H1 (cell line): ENCODE measurements around the gene CCNL2. TPM values are rescaled to one million over a fixed set of nuclear protein-coding genes. Genes with fewer than 3 reads are reported as not detected.

Experiments used
- ATF3 ChIP-seq: IDR thresholded peaks from 2 replicates; pipeline ENCODE4 v1.6.1; 2011; ENCODE audit warnings: low read depth, mild to moderate bottlenecking, low read length; ENCODE audit not compliant: insufficient read depth
- BCL11A ChIP-seq, 2 experiments: IDR thresholded peaks; one replicate each; pipeline ENCODE4 v1.6.1; 2011; ENCODE audit warnings: low read depth in 2 of 2, low read length in 2 of 2, mild to moderate bottlenecking in 2 of 2
- CBX5 ChIP-seq: fragments of 300-800, 300-1000 bp; sonication (generic); IDR thresholded peaks from 2 replicates; pipeline ENCODE4 v1.7.1; 2016; ENCODE audit warnings: antibody characterized with exemption, low read length, low read depth
- CEBPB ChIP-seq: IDR thresholded peaks from 2 replicates; pipeline ENCODE4 v1.6.1; 2012; ENCODE audit warnings: low read depth, low read length
- EGR1 ChIP-seq: IDR thresholded peaks from 2 replicates; pipeline ENCODE4 v1.6.1; 2011; ENCODE audit warnings: low read depth, low read length, borderline replicate concordance
- EP300 ChIP-seq, 2 experiments: IDR thresholded peaks; 1 replicate in 1 of 2; 2 replicates in 1 of 2; pipeline ENCODE4 v1.6.1; 2011 to 2012; ENCODE audit warnings: low read depth in 2 of 2, low read length in 2 of 2, mild to moderate bottlenecking in 2 of 2, borderline replicate concordance in 1 of 2, inconsistent platforms in 1 of 2, moderate library complexity in 1 of 2
- EZH2 ChIP-seq: fragments of 200-600 bp; sonication (generic); IDR thresholded peaks from 2 replicates; pipeline ENCODE4 v1.7.1; 2012; ENCODE audit warnings: low read depth, mild to moderate bottlenecking, moderate library complexity, low read length, inconsistent platforms; ENCODE audit not compliant: severe bottlenecking
- FOSL1 ChIP-seq: IDR thresholded peaks from 2 replicates; pipeline ENCODE4 v1.6.1; 2011; ENCODE audit warnings: mild to moderate bottlenecking, low read depth, low read length, moderate library complexity; ENCODE audit not compliant: insufficient read depth
- JUN ChIP-seq: IDR thresholded peaks from 2 replicates; pipeline ENCODE4 v1.6.1; 2011; ENCODE audit warnings: low read depth, mild to moderate bottlenecking, improper control_type of control experiment, low read length
- JUND ChIP-seq: IDR thresholded peaks from 2 replicates; pipeline ENCODE4 v1.6.1; 2011; ENCODE audit warnings: mild to moderate bottlenecking, improper control_type of control experiment, low read length
- MAX ChIP-seq: IDR thresholded peaks from 2 replicates; pipeline ENCODE4 v1.6.1; 2012; ENCODE audit warnings: inconsistent platforms
- POLR2A ChIP-seq, 2 experiments: IDR thresholded peaks; 1 replicate in 1 of 2; 2 replicates in 1 of 2; pipeline ENCODE4 v1.6.1; 2011; ENCODE audit warnings: low read depth in 2 of 2, low read length in 2 of 2, mild to moderate bottlenecking in 2 of 2; ENCODE audit errors: control extremely low read depth in 1 of 2
- RAD21 ChIP-seq, 2 experiments: IDR thresholded peaks in 1 of 2; conservative IDR thresholded peaks in 1 of 2; 2 replicates each; pipeline ENCODE4 v1.6.1; 2011; ENCODE audit warnings: low read depth in 2 of 2, low read length in 2 of 2, improper control_type of control experiment in 1 of 2, inconsistent platforms in 1 of 2, mild to moderate bottlenecking in 1 of 2, moderate library complexity in 1 of 2
- RBBP5 ChIP-seq: IDR thresholded peaks from 2 replicates; pipeline ENCODE4 v1.7.1; 2012; ENCODE audit warnings: low read depth, mild to moderate bottlenecking, inconsistent platforms, low read length, moderate library complexity, borderline replicate concordance
- RNF2 ChIP-seq: fragments of 200-900, 300-1000 bp; sonication (generic); IDR thresholded peaks from 2 replicates; pipeline ENCODE4 v1.7.1; 2016; ENCODE audit warnings: borderline replicate concordance, low read depth, mild to moderate bottlenecking, antibody characterized with exemption, low read length; ENCODE audit not compliant: poor library complexity, severe bottlenecking; ENCODE audit errors: missing control alignments
- SIRT6 ChIP-seq: IDR thresholded peaks from one replicate; pipeline ENCODE4 v1.7.1; 2012; ENCODE audit warnings: low read length, inconsistent platforms
- SIX5 ChIP-seq: IDR thresholded peaks from 2 replicates; pipeline ENCODE4 v1.6.1; 2011; ENCODE audit warnings: mild to moderate bottlenecking, low read depth, low read length
- SRF ChIP-seq: IDR thresholded peaks from 2 replicates; pipeline ENCODE4 v1.6.1; 2011; ENCODE audit warnings: mild to moderate bottlenecking, low read depth, low read length, moderate library complexity
- SUZ12 ChIP-seq: fragments of 200-600 bp; sonication (generic); IDR thresholded peaks from 2 replicates; pipeline ENCODE4 v1.6.1; 2012; ENCODE audit warnings: mild to moderate bottlenecking, inconsistent platforms, low read length, moderate library complexity, mixed read lengths
- TAF7 ChIP-seq: optimal IDR thresholded peaks from 2 replicates; pipeline ENCODE3; 2011; ENCODE audit warnings: low read depth, mild to moderate bottlenecking, inconsistent platforms, low read length, moderate library complexity, borderline replicate concordance
- TBP ChIP-seq: IDR thresholded peaks from 2 replicates; pipeline ENCODE4 v1.6.1; 2011; ENCODE audit warnings: low read depth, low read length, improper control_type of control experiment
- TEAD4 ChIP-seq: IDR thresholded peaks from 2 replicates; pipeline ENCODE4 v1.6.1; 2012; ENCODE audit warnings: low read depth, low read length, inconsistent platforms, mixed read lengths
- ZNF274 ChIP-seq: IDR thresholded peaks from 2 replicates; pipeline ENCODE4 v1.7.0; 2012; ENCODE audit warnings: low read length, borderline replicate concordance; ENCODE audit errors: extremely low read depth
- polyA plus RNA-seq, 7 experiments: library from polyadenylated mRNA; depleted of rRNA in 3 of 7; stranded (reverse) in 5 of 7; unstranded in 2 of 7; fragments of >200 nt in 5 of 7; fragments of 200-250 nt in 2 of 7; gene quantifications; 1 replicate in 5 of 7; 2 replicates in 1 of 7; 4 replicates in 1 of 7; pipeline versions ENCODE4 v1.2.1 to v1.2.3, GENCODE V29; 2011 to 2013; ENCODE audit warnings: missing spikeins in 2 of 7, mixed read lengths in 2 of 7
- total RNA-seq: library from RNA; stranded (reverse); fragmentation: NEBNext Ultra II Directional; extraction: Animal tissue kit (Norgen Biotek cat#: 25700); gene quantifications from 2 replicates; pipeline ENCODE4 v1.2.1, GENCODE V29; 2021

The CCNL2 gene
- total and polyA plus RNA-seq, 2 of the 8 experiments (the other 6 are each of a cell fraction or from before 2014, with no cell fraction given) = 79.8 to 120 TPM

GRCh38 chr1:1374929-1375662 lies 24.0 kb downstream of the CCNL2 start, which contains the start of gene AURKAIP1 (continued):
- TF ChIP-seq RAD21 (IDR thresholded peaks at IDR 0.05 in 1 of 2, conservative IDR thresholded peaks at IDR 0.05 in 1 of 2; ENCODE audit: low read depth in 2 of 2, low read length in 2 of 2) (peak in 1 of 2 experiments; percentile 1; a peak in 1 of 4 replicates), JUND (peak; percentile 76; the same call in 1 of the 2 replicates), POLR2A (IDR thresholded peaks at IDR 0.05; ENCODE audit: control extremely low read depth in 1 of 2, low read depth in 2 of 2, low read length in 2 of 2) (peak in 1 of 2 experiments; percentile 54; a peak in 1 of 3 replicates), BCL11A (IDR thresholded peaks at IDR 0.05; ENCODE audit: low read depth in 2 of 2, low read length in 2 of 2) (no peak), JUN (no peak), EGR1 (peak; percentile 56), EZH2 (no peak), SIX5 (peak; percentile 81), TEAD4 (no peak), ATF3 (no peak), MAX (peak; percentile 81), CBX5 (no peak), ZNF274 (no peak), TBP (peak; percentile 81), TAF7 (peak; percentile 26), RBBP5 (no peak; the same call in 1 of the 2 replicates), SUZ12 (no peak), SIRT6 (no peak), FOSL1 (no peak), CEBPB (0 out of 2 replicates have a peak, but pooled peaks have one; percentile 2), EP300 (IDR thresholded peaks at IDR 0.05; ENCODE audit: borderline replicate concordance in 1 of 2, low read depth in 2 of 2, low read length in 2 of 2) (peak in 1 of 2 experiments; percentile 74; a peak in 1 of 3 replicates), SRF (peak; percentile 43; the same call in 1 of the 2 replicates), RNF2 (no peak)
